OCI-LY3 (cell line): ENCODE measurements around the gene C3orf85.

Experiments
- H2AFZ ChIP-seq: fragments of 200-600, 300-600 bp; shearing (Covaris generic); 2 replicates; pipeline ENCODE4 v1.6.0; 2014; ENCODE audit warnings: antibody characterized with exemption, low read depth, low read length
- H3K27ac ChIP-seq: fragments of 200-600, 300-600 bp; sonication (generic); 2 replicates; pipeline ENCODE4 v1.5.1; 2014; ENCODE audit warnings: mild to moderate bottlenecking, low read length, moderate library complexity, mixed read lengths
- H3K27me3 ChIP-seq: fragments of 200-600, 300-600 bp; sonication (generic); 2 replicates; pipeline ENCODE4 v1.6.1; 2014; ENCODE audit warnings: low read depth, low read length, mixed read lengths
- H3K36me3 ChIP-seq: fragments of 200-600, 300-600 bp; sonication (generic); replicated peaks from 2 replicates; pipeline ENCODE3; 2014; ENCODE audit warnings: low read depth, low read length, mixed read lengths
- H3K4me1 ChIP-seq: fragments of 300-600, 200-600 bp; sonication (generic); 2 replicates; pipeline ENCODE4 v1.6.1; 2014; ENCODE audit warnings: low read length, mixed read lengths
- H3K4me2 ChIP-seq: fragments of 200-600, 300-600 bp; sonication (generic); 2 replicates; pipeline ENCODE4 v1.6.1; 2014; ENCODE audit warnings: low read length, mixed read lengths
- H3K4me3 ChIP-seq: fragments of 300-600, 200-600 bp; sonication (generic); 2 replicates; pipeline ENCODE4 v1.5.1; 2014; ENCODE audit warnings: antibody characterized with exemption, mild to moderate bottlenecking, low read length, moderate library complexity
- H3K79me2 ChIP-seq: fragments of 300-600, 200-600 bp; shearing (Covaris generic); 2 replicates; pipeline ENCODE4 v1.6.1; 2014; ENCODE audit warnings: mild to moderate bottlenecking, low read length, mixed read lengths
- H3K9ac ChIP-seq: fragments of 300-600, 200-600 bp; shearing (Covaris generic); 2 replicates; pipeline ENCODE4 v1.6.0; 2014; ENCODE audit warnings: mild to moderate bottlenecking, low read length, moderate library complexity
- H3K9me3 ChIP-seq: fragments of 200-600, 300-600 bp; shearing (Covaris generic); 2 replicates; pipeline ENCODE4 v1.6.1; 2014; ENCODE audit warnings: low read length, mixed read lengths; ENCODE audit not compliant: insufficient read depth
- H4K20me1 ChIP-seq: fragments of 200-600, 300-600 bp; sonication (generic); 2 replicates; pipeline ENCODE4 v1.6.1; 2016; ENCODE audit warnings: low read length, mixed read lengths; ENCODE audit not compliant: insufficient read depth
- CTCF ChIP-seq: fragments of 200-600, 300-600 bp; sonication (generic); IDR thresholded peaks from 2 replicates; pipeline ENCODE4 v1.5.1; 2014; ENCODE audit warnings: antibody characterized with exemption, low read length, low read depth
- EZH2phosphoT487 ChIP-seq: fragments of 200-600 bp; shearing (Covaris generic); IDR thresholded peaks from 2 replicates; pipeline ENCODE4 v1.6.1; 2018; ENCODE audit warnings: antibody characterized with exemption, mixed run types, low read depth

Gene C3orf85

GRCh38 chr3:109095166-109095565 lies 41.4 kb upstream of the C3orf85 start:
- Histone ChIP-seq H3K36me3 (no peaks in the 10 kb centered on the region), H2AFZ (no peak overlapping the region), H4K20me1 (no peaks in the 10 kb centered on the region), H3K4me1 (peaks cover 6% of the 10 kb centered on the region; the same call in 1 of the 2 replicates), H3K9me3 (no peaks in the 10 kb centered on the region), H3K27ac (no peak overlapping the region), H3K27me3 (no peaks in the 10 kb centered on the region), H3K9ac (no peak overlapping the region), H3K4me3 (no peak overlapping the region), H3K4me2 (no peak overlapping the region), H3K79me2 (no peaks in the 10 kb centered on the region)
- TF ChIP-seq CTCF: no peak
- no peak for TF ChIP-seq EZH2phosphoT487

DNA sequence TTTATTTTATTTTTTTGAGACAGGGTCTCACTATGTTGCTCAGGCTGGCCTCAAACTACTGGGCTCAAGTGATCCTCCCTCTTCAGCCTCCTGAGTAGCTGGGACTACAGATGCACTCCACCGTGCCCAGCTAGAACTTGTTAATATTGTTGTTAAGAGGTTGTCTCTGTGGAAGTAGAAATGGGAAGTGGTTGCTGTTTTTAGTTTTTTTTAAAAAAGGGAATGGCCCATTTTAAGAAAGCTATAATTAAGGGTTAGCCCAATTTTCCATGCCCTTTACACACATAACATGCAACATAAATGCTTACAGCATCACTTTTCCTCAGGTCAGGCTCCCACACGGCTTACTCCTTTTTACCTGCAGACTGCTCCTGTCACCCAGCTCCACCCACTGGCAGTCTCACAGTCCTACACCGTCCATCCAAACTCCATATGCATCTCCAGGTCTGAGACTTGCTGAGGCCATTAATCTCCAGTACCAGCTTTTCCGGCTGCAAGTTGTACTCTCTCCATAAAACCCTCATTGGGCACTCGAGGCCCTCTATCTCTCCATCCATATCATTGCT lies 38.4 kb upstream of the C3orf85 start:
- Histone ChIP-seq H3K9me3 (no peaks in the 10 kb centered on the region), H4K20me1 (no peaks in the 10 kb centered on the region), H3K4me3 (no peak overlapping the region), H2AFZ (no peak overlapping the region), H3K79me2 (no peaks in the 10 kb centered on the region), H3K4me1 (peaks cover 6% of the 10 kb centered on the region; the same call in 1 of the 2 replicates), H3K27ac (no peak overlapping the region), H3K9ac (no peak overlapping the region), H3K27me3 (no peaks in the 10 kb centered on the region), H3K4me2 (0 out of 2 replicates have a peak overlapping the region, but pooled peaks have one; percentile 5), H3K36me3 (no peaks in the 10 kb centered on the region)
- TF ChIP-seq CTCF (peak; percentile 58), EZH2phosphoT487 (no peak)

GRCh38 chr3:109109574-109109973 lies 26.9 kb upstream of the C3orf85 start:
- H3K9me3 ChIP-seq: no peaks in the 10 kb centered on the region
- no peak overlapping the region for H3K27ac ChIP-seq
- H2AFZ ChIP-seq: no peak overlapping the region
- H3K79me2 ChIP-seq: no peaks in the 10 kb centered on the region
- H3K4me1 ChIP-seq: no peaks in the 10 kb centered on the region
- no peak overlapping the region for H3K4me3 ChIP-seq
- H4K20me1 ChIP-seq: no peaks in the 10 kb centered on the region
- H3K9ac ChIP-seq: no peak overlapping the region
- H3K36me3 ChIP-seq: no peaks in the 10 kb centered on the region
- no peak overlapping the region for H3K4me2 ChIP-seq
- no peaks in the 10 kb centered on the region; the same call in 1 of the 2 replicates for H3K27me3 ChIP-seq
- TF ChIP-seq EZH2phosphoT487 (no peak), CTCF (no peak)

DNA sequence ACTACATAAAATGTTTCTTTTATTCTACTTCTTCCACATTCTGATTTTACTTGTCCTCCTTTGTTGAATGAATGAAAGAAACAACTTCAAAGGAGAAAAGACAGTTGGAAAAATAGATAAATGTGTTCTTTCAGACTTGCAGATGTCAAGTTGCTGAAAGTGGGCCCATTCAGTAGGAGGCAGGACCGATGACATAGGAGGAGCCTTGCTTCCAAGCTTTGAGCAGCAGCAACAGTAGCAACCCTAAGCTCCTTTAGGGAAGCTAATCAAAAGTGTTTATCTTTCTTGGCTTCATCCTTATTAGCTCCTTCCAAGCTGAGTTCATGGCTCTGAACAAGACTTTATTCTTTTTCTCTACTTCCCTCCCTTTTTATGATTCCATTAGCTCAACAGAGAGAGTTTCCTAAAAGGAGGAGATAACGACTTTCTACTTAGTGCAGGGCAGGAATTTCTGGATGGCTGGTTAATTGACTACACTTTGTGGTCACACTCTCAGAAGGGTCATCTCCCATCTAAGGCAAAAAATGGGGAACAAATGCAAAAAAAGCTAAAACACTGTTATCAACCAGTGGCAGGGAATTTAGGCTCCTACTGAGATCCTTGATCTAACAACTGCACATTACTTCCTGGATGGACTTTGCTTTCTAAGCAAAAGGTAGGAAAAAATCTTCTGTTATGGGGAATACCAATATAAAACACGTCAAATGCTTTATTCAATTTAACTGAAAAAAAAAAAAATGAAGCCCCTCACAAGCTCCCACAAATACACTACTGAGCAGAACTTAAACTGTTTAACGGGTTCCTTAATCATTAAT lies 23.4 kb upstream of the C3orf85 start:
- H3K36me3 ChIP-seq: no peaks in the 10 kb centered on the region
- H2AFZ ChIP-seq: no peak overlapping the region
- no peaks in the 10 kb centered on the region for H3K79me2 ChIP-seq
- no peak overlapping the region for H3K4me2 ChIP-seq
- no peak overlapping the region for H3K27ac ChIP-seq
- H3K9me3 ChIP-seq: no peaks in the 10 kb centered on the region
- TF ChIP-seq CTCF (no peak), EZH2phosphoT487 (no peak)
- H3K9ac ChIP-seq: no peak overlapping the region
- H3K4me3 ChIP-seq: no peak overlapping the region
- no peaks in the 10 kb centered on the region for H3K4me1 ChIP-seq
- no peaks in the 10 kb centered on the region for H4K20me1 ChIP-seq
- no peaks in the 10 kb centered on the region for H3K27me3 ChIP-seq
